ENCODE results near the gene PDZD4. TPM values are rescaled to one million over a fixed set of nuclear protein-coding genes. Genes with fewer than 3 reads are reported as not detected.

Gene PDZD4
- total and polyA plus RNA-seq, 10 of the 15 experiments (the other 5 are each of a cell fraction or from before 2014, with no cell fraction given): 0.01 to 0.15 (median 0.04) TPM; not detected in 6

DNA sequence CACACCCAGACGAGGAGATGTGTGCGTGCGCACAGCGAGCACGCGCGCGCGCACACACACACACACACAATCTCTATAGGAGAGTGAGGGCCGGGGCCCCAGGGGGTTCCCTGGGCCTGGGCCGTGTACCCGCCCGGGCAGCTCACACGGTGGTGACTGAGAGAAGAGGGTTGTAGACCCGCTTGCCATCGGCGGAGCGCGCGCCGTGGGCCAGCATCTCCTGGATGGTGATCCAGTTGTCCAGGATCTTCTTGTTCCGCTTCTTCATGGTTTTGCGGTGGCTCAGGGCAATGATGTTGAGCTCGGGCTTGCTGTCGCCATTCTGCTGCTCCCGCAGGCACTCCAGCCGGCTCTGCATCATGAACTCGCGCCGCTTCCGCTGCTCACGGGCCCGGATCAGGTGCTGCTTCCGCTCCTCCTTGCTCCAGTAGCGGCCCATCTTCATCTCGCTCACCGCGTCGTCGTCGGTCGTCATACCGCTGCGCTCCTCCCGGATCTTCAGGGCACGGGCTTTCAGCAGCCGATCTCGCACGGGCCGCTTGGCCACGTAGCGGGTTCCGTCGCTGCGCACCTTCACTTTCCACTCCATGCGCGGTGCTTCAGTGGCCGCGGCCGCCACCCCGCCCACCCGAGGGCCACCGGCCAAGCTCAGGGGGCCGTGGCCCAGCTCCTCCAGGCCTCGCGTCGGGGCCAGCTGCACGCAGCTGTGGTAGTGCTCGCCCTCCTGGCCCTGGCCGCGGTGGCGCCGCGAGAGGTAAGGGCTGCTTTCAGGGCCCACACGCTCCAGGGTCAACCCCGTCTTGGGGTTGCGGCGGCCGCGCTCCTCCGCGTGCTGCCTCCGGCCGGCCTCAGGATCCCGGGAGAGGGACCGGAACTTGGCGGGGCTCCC, 26.9 kb downstream of the PDZD4 start:
- BruUV-seq (replicated peaks): no TSS peak
- H3K27ac ChIP-seq (ENCODE audit: control insufficient read depth, insufficient read depth): no peak overlapping the region
- no peaks in the 10 kb centered on the region; a peak in 1 of 4 replicates for H3K27me3 ChIP-seq (replicated peaks in 1 of 2; ENCODE audit: control insufficient read depth in 2 of 2, insufficient read depth in 2 of 2, low read length in 1 of 2)
- CTCF ChIA-PET: no interaction called here
- H3K4me1 ChIP-seq (ENCODE audit: control insufficient read depth, insufficient read depth, low read length): no peaks in the 10 kb centered on the region
- in situ Hi-C loops (cut with MboI) (loop anchor here (25.0 kb wide), 1 partner anchor 616 kb away; the partner anchor contains the start of gene MAGEA1), intact Hi-C loops (cut with micrococcal nuclease; ENCODE audit: unreplicated experiment) (no loop called here)
- 91% methylated on average over 81 of the region's 87 CpGs for WGBS (ENCODE audit: insufficient coverage, insufficient replicate concordance, low lambda C conversion rate, missing lambda C conversion rate)
- RAD21 ChIA-PET (ENCODE audit: unreplicated experiment): no interaction called here
- no peak for TF ChIP-seq PAX8 (IDR thresholded peaks at IDR 0.05)
- no peak for TF ChIP-seq TBL1XR1 (IDR thresholded peaks at IDR 0.05; ENCODE audit: low read depth, low read length)
- no peak for TF ChIP-seq MYC (IDR thresholded peaks at IDR 0.05; ENCODE audit: insufficient read depth, insufficient read length, insufficient replicate concordance, low read length, severe bottlenecking)
- TF ChIP-seq EP300 (IDR thresholded peaks at IDR 0.05; ENCODE audit: borderline replicate concordance in 1 of 2, control insufficient read depth in 1 of 2, low read depth in 2 of 2, low read length in 2 of 2): no peak
- TF ChIP-seq TCF3 (IDR thresholded peaks at IDR 0.05; ENCODE audit: borderline replicate concordance, insufficient read depth, low read depth, low read length): no peak
- TF ChIP-seq SUPT20H (IDR thresholded peaks at IDR 0.05; ENCODE audit: borderline replicate concordance, control insufficient read depth, low read depth, low read length): no peak
- TF ChIP-seq HDGF (IDR thresholded peaks at IDR 0.05): no peak
- TF ChIP-seq RUNX3 (IDR thresholded peaks at IDR 0.05; ENCODE audit: low read length): no peak
- TF ChIP-seq MTA3 (IDR thresholded peaks at IDR 0.05; ENCODE audit: borderline replicate concordance, low read length): no peak
- FAIRE-seq (no peak), DNase-seq (ENCODE audit: low read depth, low spot score) (no peak), ATAC-seq (no peak)
- no peaks in the 10 kb centered on the region; the same call in 2 of the 3 replicates for H3K9me3 ChIP-seq (replicated peaks; ENCODE audit: control insufficient read depth, insufficient read depth, low read length)
- no peak overlapping the region for H3K4me2 ChIP-seq (ENCODE audit: control insufficient read depth, insufficient read depth)
- H3K9ac ChIP-seq (ENCODE audit: control insufficient read depth, insufficient read depth, low read length): no peak overlapping the region
- SMC1A ChIA-PET (ENCODE audit: uncharacterized antibody, unreplicated experiment): no interaction called here
- no peak overlapping the region for H2AFZ ChIP-seq (ENCODE audit: control insufficient read depth, low read depth, low read length)
- no peaks in the 10 kb centered on the region for H3K79me2 ChIP-seq (ENCODE audit: control insufficient read depth, insufficient read depth, low read length)
- POLR2A ChIA-PET: no interaction called here
- no peaks in the 10 kb centered on the region for H4K20me1 ChIP-seq (ENCODE audit: control insufficient read depth, insufficient read depth)
- H3K4me3 ChIP-seq: no peak overlapping the region
- peaks cover 0 to 1% of the 10 kb centered on the region in 2 experiments; a peak in 1 of 4 replicates for H3K36me3 ChIP-seq (ENCODE audit: control insufficient read depth in 2 of 2, insufficient read depth in 2 of 2, low read length in 1 of 2)

All from GM12878 (cell line).